GM12878 (cell line): Measurements from ENCODE around the gene FAM76A.

Experiments used
- CBFB ChIP-seq: IDR thresholded peaks from 2 replicates; pipeline ENCODE4 v1.6.1; 2016; ENCODE audit warnings: antibody characterized with exemption, low read depth
- ETV6 ChIP-seq, 2 experiments: fragments of 450-650 bp in 1 of 2; IDR thresholded peaks in 1 of 2; conservative IDR thresholded peaks in 1 of 2; 2 replicates each; pipeline ENCODE4 v1.6.1; 2014; ENCODE audit warnings: antibody characterized with exemption in 1 of 2, borderline replicate concordance in 1 of 2, low read depth in 1 of 2, mild to moderate bottlenecking in 1 of 2, moderate library complexity in 1 of 2
- KDM1A ChIP-seq: fragments of 200-600 bp; sonication (generic); IDR thresholded peaks from 2 replicates; pipeline ENCODE4 v1.6.1; 2016; ENCODE audit warnings: borderline replicate concordance
- NFIC ChIP-seq: IDR thresholded peaks from 2 replicates; pipeline ENCODE4 v1.6.1; 2012; ENCODE audit warnings: low read depth, mild to moderate bottlenecking, inconsistent platforms, low read length, moderate library complexity
- POLR2A ChIP-seq: IDR thresholded peaks from 2 replicates; pipeline ENCODE4 v1.6.1; 2011; ENCODE audit warnings: low read depth, mild to moderate bottlenecking, low read length

DNA sequence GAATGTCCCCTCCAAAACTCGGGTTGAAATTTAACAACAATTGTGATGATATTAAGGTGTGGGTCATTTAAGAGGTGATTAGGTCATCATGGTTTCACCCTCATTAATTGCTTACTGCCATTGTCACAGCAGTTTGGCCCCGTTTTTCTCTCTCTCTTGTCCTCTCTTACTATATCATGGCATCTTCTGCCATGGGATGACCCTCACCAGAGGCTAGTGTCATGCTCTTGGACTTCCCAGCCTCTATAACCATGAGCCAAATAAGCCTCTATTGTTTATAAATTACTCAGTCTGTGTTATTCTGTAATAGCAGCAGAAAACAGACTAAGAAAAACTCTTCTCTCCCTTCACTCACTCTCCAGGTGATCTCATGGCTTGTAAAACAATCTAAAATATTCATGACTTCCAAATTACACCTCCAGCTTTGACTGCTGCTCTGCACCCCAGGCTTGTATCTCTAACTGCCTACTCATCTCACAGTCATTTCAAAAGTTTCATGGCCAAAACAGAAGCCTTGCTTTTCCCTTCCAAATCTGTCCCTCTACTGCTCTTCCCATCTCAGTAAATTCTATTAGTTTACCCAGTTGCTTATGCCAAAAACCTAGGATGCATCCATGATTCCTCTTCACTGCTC, 9.4 kb upstream of the FAM76A start:
- TF ChIP-seq POLR2A (no peak), CBFB (no peak), KDM1A (no peak), NFIC (no peak), ETV6 (conservative IDR thresholded peaks at IDR 0.05 in 1 of 2, IDR thresholded peaks at IDR 0.05 in 1 of 2; ENCODE audit: borderline replicate concordance in 1 of 2, low read depth in 1 of 2) (no peak)
